Forelimb muscle (tissue), 1 donor: ENCODE results near the gene HLA-DRB1. TPM values are rescaled to one million over a fixed set of nuclear protein-coding genes. Genes with fewer than 3 reads are reported as not detected.
"Not testable (repeated sequence)": the region's sequence is repeated elsewhere in the genome, so short reads cannot be mapped to it uniquely, and the experiment has no call there.

Source experiments
- DNase-seq: peaks from one replicate; pipeline ENCODE4 v3.0.0-alpha.2; 2013; ENCODE audit warnings: low read depth
- polyA plus RNA-seq: library from polyadenylated mRNA; unstranded; fragments of 120-200 nt; gene quantifications from one replicate; pipeline ENCODE4 v1.2.1, GENCODE V29; 2013; ENCODE audit not compliant: insufficient read length

HLA-DRB1 gene
- polyA plus RNA-seq, 1 donor: 9.4 TPM

- DNase-seq: no peak
These were observed 26.7 kb downstream of the HLA-DRB1 start for GRCh38 chr6:32562940-32563339.

GRCh38 chr6:32559747-32560146 lies 29.9 kb downstream of the HLA-DRB1 start:
- no peak for DNase-seq

- no peak for DNase-seq
These were observed 31.1 kb downstream of the HLA-DRB1 start for GRCh38 chr6:32558426-32559057.

- DNase-seq: no peak
These were observed 35.3 kb downstream of the HLA-DRB1 start for GRCh38 chr6:32554116-32554965.

- no peak for DNase-seq
These were observed 36.5 kb downstream of the HLA-DRB1 start for GRCh38 chr6:32553037-32553742.

GRCh38 chr6:32551410-32551809 lies 38.2 kb downstream of the HLA-DRB1 start:
- no peak for DNase-seq

- DNase-seq: no peak
These were observed 49.8 kb downstream of the HLA-DRB1 start for GRCh38 chr6:32539839-32540238.

- not testable (repeated sequence) for DNase-seq
These were observed 59.2 kb downstream of the HLA-DRB1 start for GRCh38 chr6:32530431-32530793.

GRCh38 chr6:32529697-32530430 lies 59.8 kb downstream of the HLA-DRB1 start, which contains the start of gene HLA-DRB5:
HLA-DRB5 (minus strand) TSS chr6:32530287; CDS start chr6:32530224, 63 bp downstream.
- no peak for DNase-seq

Other genes starting within 250 kb of the HLA-DRB1 start
- gene TSBP1, start 217.9 kb downstream of the HLA-DRB1 start, polyA plus RNA-seq: not detected
- 0.18 TPM for gene BTNL2, start 182.7 kb downstream of the HLA-DRB1 start, polyA plus RNA-seq
- 27.8 TPM for gene HLA-DRA, start 150.0 kb downstream of the HLA-DRB1 start, polyA plus RNA-seq
- 3.0 TPM for gene HLA-DRB5, start 59.6 kb downstream of the HLA-DRB1 start, polyA plus RNA-seq
- gene HLA-DQA1, start 47.6 kb upstream of the HLA-DRB1 start, polyA plus RNA-seq: 1.7 TPM
- gene HLA-DQB1, start 76.8 kb upstream of the HLA-DRB1 start, polyA plus RNA-seq: 1.6 TPM
- 0.27 TPM for gene HLA-DQA2, start 151.5 kb upstream of the HLA-DRB1 start, polyA plus RNA-seq
- 0.32 TPM for gene HLA-DQB2, start 173.7 kb upstream of the HLA-DRB1 start, polyA plus RNA-seq
- 0.30 TPM for gene HLA-DOB, start 227.2 kb upstream of the HLA-DRB1 start, polyA plus RNA-seq
- gene TAP2, start 248.9 kb upstream of the HLA-DRB1 start, polyA plus RNA-seq: 3.8 TPM